ENCODE measurements around the gene KIF5C.
A peak's percentile ranks its signal among the peaks of the same experiment; 100 is the strongest.

The KIF5C gene

GRCh38 chr2:148996805-148997204 is 121.8 kb downstream of the KIF5C start:
- no peak for DNase-seq

GRCh38 chr2:148998165-148998830 is 123.3 kb downstream of the KIF5C start:
- DNase-seq = no peak

GRCh38 chr2:148998831-148999200 is 123.8 kb downstream of the KIF5C start:
- DNase-seq = no peak

DNA sequence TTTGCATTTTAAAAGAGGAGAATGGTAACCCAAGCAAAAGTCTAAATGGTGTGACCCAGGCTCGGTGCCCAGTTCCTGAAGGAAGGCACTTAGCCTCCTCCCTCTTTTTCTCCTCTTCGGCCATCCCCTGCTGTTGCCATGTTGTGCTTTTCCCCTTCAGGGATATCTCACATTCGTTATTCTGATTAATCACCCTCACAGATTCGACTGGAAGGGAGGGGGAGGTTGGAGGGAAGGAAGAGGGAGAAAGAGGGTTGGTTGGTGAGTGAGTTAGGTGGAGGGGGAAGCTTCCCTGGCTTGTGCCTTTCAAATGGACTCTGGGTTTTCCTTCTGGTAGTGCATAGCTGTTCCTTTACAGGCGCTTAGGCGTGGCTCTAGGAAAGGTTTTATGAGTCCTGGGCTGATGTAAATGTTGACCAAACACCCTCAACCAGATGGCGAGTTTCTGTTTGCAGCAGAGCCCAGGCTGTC is 124.5 kb downstream of the KIF5C start:
- no peak for DNase-seq

DNA sequence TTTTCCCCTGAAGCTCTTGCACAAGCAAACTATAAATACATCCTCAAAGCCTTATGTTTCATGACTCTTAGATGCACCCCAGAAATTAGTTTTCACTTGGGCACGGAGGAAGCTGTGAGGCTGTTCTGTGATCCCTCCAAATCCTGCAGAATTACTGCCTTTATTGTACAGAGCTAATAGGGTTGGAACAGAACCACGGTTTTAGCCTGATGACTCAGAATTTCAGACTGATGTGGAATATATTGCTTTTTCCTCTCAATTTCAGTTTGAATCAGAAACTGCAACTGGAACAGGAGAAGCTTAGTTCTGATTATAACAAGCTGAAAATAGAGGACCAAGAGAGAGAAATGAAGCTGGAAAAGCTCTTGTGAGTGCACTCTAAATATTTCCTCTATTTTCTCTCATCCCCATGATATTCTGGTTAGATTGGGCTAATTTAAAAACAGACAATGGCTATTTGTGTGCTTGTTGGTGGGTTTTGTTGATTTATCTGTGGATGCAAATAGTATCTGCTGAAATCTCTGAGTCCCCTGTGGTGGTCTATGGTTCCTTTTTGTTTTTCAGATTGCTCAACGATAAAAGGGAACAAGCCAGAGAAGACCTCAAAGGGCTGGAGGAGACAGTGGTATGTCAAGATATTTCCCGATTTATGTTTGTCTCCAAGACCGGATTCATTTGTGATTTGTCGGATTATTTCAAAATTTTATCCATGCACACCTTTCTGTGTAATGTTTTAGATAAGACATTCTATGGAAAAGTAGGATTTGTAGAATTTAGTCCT is 125.3 kb downstream of the KIF5C start:
- no peak for DNase-seq

GRCh38 chr2:149001496-149001895 is 126.5 kb downstream of the KIF5C start:
- no peak for DNase-seq

DNA sequence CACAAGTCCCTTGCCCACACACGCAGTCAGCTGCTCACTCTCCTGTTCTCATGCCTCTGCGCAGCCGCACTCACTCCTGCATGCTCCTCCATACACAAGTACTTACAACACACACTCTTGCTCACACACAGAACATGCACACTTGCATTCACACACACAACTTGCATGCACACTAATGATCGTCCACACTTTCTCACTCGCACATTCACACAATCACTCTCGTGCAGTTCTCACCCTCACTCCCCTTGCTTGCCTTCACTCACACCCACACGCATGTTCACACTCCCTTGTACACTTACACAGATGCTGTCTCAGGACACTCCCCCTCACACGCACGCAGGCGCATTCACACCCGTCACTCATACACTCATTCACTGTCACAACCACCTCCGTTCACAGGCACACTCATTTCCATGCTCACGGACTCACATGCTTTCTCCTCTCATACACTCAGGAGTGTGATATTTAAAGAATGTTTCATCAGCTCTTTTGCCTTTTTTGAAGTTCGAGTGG is 127.4 kb downstream of the KIF5C start:
- no peak for DNase-seq

DNA sequence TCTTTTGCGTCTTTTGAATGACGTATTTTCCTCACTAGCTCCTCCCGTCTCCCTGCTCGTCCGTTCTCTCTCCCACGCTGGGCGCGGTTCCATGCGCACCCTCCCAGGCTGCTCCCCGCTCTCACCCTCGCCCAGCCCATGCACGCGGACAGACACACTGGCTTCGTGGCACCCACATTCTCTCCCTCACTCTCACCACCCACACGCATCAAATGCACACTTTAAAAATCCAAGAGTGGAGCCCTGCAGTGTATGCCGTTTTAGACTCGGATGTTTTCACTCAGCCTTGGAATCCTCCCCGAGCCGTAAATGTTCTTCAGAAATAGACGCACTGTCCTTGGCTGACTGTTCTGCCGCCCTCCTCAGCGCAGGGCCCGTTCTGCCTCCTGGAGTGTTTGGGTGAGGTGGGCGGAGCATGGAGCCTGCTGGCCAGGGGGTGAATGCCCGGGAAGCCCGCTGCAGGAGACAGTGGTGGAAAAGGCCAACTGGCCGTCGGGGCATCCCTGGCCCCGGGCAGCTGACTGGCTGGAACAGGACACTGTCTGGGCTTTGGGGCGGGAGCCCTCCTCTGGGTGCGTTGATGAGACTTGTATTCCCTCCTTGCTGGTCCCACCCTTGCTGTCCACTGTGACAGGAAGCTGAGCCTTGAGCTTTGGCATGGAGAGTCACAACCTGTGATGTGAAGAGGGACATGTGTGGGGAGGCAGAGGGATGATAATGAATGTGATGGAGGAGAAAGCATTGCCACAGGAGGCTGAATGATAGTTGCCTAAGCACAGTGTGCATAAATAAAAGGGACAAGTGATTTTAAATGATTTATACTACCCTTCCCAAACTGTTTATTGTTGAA is 128.1 kb downstream of the KIF5C start:
- DNase-seq = no peak

GRCh38 chr2:149004836-149005235 is 129.8 kb downstream of the KIF5C start:
- DNase-seq = no peak

- DNase-seq = no peak
Measured at GRCh38 chr2:149005471-149006077, 130.5 kb downstream of the KIF5C start.

DNA sequence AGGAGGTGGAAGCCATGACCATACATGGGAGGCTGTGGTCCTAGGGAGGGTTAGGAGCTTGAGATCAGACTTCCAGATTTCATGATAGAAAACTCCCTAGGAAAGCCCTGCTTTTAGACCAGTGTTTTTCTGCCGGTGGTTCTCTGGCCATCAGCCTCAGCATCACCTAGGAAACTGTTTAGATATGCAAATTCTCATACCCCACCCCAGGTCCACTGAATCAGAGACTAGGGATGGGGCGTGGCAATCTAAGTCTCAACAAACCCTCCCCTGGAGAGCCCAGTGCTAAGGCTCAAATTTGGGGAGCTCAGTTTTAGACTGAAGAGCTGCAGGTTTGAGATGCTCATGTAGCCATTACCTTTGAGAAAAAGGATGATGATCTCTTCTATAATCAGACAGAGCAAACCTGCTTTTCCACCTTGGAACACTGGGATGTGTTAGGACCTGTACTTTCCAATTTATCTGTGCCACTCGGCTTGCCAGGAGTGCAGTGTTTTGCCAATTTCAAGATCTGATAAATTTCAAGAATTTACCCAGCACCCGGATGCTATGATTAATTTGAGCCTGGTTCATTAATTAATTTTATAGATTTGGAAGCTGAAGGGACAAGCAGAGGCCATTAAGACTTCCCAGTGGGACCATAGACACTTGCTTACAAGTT is 132.0 kb downstream of the KIF5C start:
- no peak for DNase-seq

GRCh38 chr2:149008381-149008780 is 133.4 kb downstream of the KIF5C start:
- DNase-seq = no peak

DNA sequence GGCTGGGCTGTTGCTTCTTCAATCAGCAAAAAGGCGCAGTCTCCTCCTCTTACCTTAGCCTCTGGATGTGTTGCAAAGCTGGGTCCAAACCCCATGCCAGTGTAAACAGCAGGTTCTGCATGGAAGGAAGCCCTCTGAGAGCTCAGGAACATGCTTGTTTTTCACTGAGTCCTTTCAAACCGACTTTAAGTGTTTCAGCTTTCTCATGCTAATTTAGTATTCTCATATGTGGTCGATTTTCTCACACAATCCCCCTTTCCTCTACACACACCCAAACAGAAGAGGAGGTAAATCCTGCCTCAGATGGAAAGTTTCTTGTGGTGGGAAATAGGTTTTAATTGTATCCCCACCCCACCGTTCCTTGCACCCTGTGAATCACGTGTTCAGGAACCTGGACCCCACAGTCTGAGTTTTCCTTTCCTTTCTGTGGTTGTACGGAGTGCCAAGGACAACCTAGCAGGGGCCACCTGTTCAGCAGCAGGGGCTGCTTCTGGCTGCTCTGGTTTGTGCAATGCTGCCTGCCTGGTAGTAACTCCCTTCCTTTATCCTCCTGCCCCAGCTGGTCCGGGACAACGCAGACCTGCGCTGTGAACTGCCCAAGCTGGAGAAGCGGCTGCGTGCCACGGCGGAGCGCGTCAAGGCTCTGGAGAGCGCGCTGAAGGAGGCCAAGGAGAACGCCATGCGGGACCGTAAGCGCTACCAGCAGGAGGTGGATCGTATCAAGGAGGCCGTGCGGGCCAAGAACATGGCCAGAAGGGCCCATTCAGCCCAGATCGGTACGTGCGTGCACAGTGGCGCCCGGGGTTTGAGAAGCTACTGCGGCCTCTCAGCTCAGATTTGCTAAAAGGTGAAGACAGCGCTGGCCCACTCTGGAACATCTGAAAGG is 134.8 kb downstream of the KIF5C start:
- DNase-seq = no peak

DNA sequence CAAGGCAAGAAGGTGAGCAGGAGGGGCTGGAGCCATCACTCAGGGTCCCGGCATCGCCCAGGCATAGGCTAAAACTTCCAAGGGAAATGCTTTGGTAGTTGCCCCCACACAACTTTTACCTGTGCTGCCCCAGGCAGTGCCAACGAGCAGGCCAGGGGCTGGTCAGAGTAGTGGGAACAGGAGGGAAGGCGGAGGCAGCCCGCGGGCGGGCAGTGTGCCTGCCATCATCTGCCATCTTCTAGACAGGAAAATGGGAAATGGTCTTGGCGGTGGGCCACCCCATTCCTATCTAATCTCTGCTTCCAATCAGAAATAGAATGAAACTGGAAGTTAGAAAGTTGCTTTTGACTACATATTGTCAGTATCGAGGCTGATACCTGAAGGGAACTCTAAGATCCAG is 137.5 kb downstream of the KIF5C start:
- DNase-seq = no peak

- DNase-seq = no peak
Measured at GRCh38 chr2:149015501-149015900, 140.5 kb downstream of the KIF5C start.

DNA sequence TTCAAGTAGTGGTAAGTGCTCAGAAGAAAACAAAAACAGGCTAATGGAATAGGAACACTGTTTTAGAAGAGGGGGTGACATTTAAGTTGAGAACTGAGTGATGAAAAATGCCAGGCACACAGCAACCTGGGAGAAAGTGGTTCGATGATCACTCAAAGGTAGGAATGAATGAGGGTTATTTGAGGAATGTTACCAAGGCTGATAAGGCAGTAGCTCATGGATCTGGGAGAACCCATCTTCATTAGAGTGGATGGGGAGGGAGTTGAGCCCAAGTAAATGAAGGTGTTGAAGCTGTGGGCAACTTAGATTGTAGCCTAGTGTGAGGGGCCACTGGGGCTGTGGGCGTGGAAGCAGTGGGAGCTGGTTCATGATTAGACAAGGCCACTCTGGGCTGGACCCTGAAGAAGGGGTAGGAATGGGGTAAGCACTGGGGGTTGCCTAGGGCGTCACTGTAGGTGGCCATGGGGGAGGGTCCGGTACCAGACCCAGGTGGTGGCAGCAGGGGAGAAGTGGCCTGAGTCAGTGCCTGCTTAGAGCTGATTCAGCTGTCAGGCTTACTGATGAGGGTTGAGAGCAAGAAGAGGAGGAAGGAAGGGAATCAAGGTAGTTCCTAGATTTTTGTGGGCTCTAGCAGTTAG is 141.0 kb downstream of the KIF5C start:
- no peak for DNase-seq

DNA sequence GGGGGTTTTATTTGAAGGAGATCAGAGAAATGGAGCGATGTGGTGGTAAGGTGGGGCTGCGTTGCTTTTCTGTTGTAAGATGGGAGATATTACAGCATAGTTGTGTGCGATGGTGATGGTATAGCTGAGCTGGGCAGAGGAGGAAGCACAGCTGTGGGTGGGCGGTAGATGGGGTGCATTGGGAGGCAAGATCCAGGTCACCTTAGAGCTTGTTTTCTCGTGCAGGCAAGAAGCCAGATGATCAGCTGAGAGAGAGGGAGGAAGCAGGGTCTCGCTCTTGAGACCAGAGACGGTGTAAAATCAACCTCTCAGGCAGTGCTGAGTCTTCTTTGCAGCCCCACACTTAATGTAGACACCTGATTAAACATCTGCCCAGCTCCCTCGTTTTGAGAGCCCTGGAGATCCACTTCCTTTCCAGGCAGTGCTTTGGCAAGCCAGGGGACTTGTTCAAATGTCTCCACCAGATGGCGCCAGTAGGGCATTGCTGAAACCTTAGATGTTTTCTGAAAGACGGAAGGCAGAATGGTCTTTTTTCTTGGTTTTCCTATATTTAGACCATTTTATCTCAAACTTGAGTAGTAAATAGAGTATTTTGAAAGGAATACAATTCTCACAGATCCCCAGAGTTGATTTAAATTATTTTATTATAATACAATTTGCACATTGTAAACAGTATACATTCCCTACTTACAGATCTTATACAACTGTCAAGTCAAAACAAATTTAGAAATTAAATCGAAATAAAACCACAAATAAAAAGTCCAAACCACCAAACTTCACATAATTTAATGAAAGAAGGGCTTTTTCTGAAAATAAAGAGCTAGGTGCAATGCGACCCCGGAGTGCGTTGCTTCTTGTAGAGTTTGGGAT is 142.3 kb downstream of the KIF5C start:
- peak; percentile 15 to 47 for DNase-seq

- no peak for DNase-seq
Measured at GRCh38 chr2:149018981-149019380, 144.0 kb downstream of the KIF5C start.

- no peak for DNase-seq
Measured at GRCh38 chr2:149019768-149020167, 144.7 kb downstream of the KIF5C start.

- DNase-seq = no peak
Measured at GRCh38 chr2:149020432-149020851, 145.4 kb downstream of the KIF5C start.
